HG02840 (cell line): ENCODE results near the gene SH2D7.

Experiments
- ATAC-seq: cut with Tn5 transposase; IDR thresholded peaks from one replicate; pipeline ENCODE4 v1.9.1; 2021; ENCODE audit warnings: mild to moderate bottlenecking, moderate library complexity, moderate number of reproducible peaks; ENCODE audit not compliant: unreplicated experiment, low FRiP score

The SH2D7 gene

DNA sequence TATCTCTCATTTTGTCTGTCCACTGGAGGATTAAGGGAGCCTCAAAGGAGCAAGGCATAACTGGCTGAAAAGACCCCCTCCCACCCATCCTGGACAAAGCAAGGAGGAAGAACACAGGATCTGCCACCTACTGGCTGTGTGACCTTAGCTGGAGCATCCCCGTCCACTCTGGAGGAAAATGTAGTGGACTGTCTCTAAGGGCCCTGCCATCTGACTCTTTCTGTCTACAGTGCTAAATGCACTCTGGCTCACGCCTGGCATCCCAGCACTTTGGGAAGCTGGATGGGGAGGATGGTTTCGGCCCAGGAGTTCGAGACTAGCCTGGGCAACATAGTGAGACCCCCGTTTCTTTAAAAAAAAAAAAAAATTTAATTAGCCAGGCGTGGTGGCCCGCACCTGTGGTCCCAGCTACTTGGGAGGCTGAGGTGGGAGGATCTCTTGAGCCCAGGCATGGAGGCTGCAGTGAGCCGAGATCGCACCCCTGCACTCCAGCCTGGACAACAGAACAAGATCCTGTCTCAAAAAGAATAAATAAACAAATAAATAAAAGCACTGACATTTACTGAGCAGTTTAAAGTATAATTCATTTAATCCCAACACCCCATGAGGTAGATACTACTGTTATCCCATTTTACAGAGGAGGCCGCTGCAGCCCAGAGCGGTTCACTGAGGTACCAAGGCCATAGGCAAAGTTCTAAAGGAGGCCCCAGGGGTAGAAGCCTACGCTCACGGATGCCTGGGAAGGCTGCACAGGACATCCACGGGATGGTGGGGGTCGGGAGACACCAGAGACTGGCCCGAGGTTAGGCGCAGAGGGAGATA, 15.9 kb upstream of the SH2D7 start:
- ATAC-seq, result no peak

- ATAC-seq, result no peak
Observed at GRCh38 chr15:78077053-78077870, 15.1 kb upstream of the SH2D7 start, which contains the start of gene TBC1D2B. TBC1D2B (minus strand) TSS chr15:78077711; CDS start chr15:78077652, 59 bp downstream.

DNA sequence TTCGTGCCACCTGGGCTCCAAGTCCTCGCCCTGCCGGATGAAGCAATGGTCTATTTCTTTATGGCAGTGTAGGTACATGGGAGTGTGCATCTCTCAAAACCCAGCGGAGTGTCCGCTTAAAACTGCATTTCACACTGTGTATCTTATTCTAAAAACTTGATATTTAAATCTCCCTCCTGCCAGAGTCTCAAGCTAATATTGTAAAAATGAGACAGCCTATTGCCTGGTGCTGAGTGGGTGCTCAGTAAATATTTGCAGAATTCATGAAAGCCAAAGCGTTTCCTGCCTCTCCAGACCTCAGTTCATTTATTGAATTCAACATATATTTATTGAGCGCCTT, 14.5 kb upstream of the SH2D7 start:
- ATAC-seq, result no peak

GRCh38 chr15:78079298-78080087, 12.9 kb upstream of the SH2D7 start:
- ATAC-seq, result no peak

DNA sequence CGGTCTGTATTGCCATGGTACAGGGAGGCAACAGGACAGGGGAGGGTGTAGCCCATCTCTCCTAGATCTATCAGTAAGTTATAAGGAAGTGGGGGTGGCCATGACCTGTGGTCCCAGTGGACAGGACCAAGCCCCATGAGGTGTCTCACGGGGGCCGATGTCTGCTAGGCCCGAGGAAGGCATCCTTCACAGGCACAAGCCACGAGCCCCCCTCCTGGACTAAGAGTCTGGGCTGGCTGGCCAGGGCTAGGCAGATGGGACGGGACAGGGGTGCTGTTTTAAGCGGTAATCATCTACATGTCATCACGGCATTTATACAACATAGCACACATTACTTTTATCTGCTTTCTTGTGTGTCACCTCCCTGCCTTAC, 12.3 kb upstream of the SH2D7 start:
- ATAC-seq, result no peak

GRCh38 chr15:78082106-78082742, 10.1 kb upstream of the SH2D7 start:
- no peak for ATAC-seq

GRCh38 chr15:78082743-78083110, 9.6 kb upstream of the SH2D7 start:
- ATAC-seq, result no peak

GRCh38 chr15:78083186-78083585, 9.2 kb upstream of the SH2D7 start:
- ATAC-seq, result no peak

- ATAC-seq, result no peak
Observed at GRCh38 chr15:78083687-78084448, 8.5 kb upstream of the SH2D7 start.

DNA sequence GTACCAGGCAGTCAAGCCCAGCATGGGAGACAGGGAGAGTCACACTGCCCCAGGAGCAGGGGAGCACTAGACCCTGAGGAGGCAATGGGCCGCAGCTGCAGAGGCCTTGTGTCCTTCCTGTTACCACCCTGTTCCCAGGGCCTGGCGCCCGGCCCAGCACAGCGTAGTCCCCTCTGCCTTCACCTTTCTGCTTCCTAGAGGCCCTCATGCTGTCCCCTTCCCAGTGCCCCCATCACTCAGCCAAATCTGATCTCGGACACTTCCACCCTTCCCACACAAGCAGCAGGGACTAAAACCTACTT, 8.0 kb upstream of the SH2D7 start:
- no peak for ATAC-seq

DNA sequence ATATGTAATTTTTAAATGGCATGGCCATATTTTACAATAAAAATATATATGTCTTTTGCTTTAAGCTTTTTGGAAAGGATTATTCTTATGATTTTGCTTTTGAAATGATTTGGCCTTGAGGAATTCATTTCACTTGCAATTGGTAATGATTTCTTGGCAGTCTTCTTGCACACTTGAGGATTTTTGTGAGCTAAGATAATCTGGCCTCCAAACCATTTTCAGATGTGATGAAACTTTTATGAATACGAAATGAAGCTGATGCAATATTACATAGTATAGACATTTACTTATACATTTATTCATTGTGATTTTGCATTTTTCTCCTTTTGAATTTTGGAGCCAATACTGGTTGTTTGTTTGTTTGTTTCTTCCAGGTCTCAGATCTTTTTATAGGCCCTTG, 6.4 kb upstream of the SH2D7 start:
- ATAC-seq, result no peak

- ATAC-seq, result no peak
Observed at GRCh38 chr15:78087951-78088772, 4.2 kb upstream of the SH2D7 start.

DNA sequence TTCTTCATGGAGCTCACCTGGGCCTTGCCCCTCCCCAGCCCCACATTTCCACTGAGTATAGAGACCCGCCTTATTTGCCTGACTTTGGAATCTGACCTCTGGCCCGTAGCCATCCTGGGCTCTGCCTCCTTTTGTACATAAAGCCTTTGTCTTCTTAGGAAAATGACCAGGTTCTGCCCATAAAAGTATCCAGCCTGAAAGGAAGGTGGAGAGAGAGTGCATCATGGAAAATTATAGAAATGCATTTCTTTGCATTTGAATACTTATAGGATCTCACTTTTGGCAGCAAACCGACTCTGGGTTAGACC, 3.6 kb upstream of the SH2D7 start:
- ATAC-seq, result no peak

GRCh38 chr15:78090422-78091063, 1.8 kb upstream of the SH2D7 start:
- no peak for ATAC-seq

DNA sequence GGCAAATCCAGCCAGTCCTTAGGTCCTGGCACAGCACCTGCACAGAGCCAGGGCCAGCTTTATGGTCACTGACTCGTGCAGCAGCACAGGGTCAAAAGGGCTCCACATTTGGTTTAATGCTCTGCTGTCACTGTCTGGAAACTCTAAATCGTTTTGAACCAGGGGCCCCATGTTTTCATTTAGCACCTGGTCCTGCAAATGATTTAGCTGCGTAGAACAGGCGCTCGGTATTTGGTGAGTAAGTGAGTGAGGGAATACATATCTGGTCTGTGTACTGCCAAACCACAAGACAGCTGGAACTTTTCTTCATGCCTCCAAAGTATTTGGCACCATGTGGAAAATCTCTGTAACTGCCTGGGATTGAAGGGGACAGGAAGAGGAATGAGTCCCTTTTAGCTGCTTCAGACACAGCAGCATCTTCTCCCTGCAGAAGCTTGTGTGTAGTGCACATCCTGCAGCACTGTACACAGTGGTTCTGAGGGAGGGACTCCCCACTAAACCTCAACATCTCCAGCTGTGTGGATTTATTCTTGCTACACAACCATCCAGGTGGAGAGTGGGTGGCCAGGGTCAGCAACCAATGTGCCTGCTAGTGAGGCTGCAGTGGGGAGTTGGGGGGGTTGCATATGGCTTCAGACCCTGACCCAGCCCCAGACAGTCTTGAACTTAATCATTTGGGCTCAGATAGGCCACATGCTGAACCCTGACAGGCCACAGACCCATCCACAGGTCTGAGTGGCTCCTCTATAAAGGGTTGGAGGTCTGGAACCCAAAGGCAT, 1.1 kb downstream of the SH2D7 start:
- no peak for ATAC-seq

- no peak for ATAC-seq
Observed at GRCh38 chr15:78097667-78098066, 5.3 kb downstream of the SH2D7 start.

GRCh38 chr15:78098131-78098755, 5.9 kb downstream of the SH2D7 start:
- no peak for ATAC-seq

DNA sequence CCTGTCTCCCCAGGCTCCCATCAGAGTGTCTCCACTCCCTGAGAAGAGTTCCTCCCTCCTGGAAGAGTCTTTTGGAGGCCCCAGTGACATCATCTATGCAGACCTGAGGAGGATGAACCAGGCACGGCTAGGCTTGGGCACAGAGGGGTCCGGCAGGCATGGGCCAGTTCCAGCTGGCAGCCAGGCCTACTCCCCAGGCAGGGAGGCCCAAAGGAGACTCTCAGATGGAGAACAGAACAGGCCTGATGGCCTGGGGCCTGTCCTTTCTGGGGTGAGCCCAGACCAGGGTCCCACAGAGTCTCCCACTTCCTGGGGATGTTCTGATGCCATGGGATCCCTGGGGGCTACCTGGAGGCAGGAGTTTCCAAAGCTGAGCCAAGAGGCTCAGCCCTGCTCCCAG, 8.5 kb downstream of the SH2D7 start:
- ATAC-seq, result no peak
